SK-N-SH (cell line): ENCODE data around the gene STEAP2. TPM values are rescaled to one million over a fixed set of nuclear protein-coding genes. Genes with fewer than 3 reads are reported as not detected.

Experiments
- CTCF ChIA-PET: fragments of 300-600, 350-600 bp; formaldehyde crosslinking; extraction: SDS; loops from one replicate; lab custom pipeline; 2021; lab: Yijun Ruan, JAX
- POLR2A ChIA-PET: fragments of 350-600 bp; sonication (Branson Sonifier 250); formaldehyde crosslinking; extraction: SDS; loops from one replicate; lab custom pipeline; 2020; ENCODE audit warnings: antibody characterized with exemption, inconsistent platforms; lab: Yijun Ruan, JAX
- DNase-seq: peaks from one replicate; pipeline ENCODE4 v3.0.0; 2012
- H2AFZ ChIP-seq: fragments of 200-600 bp; sonication (generic); 2 replicates; pipeline ENCODE4 v1.8.1; 2016; ENCODE audit warnings: antibody characterized with exemption, mild to moderate bottlenecking, low read depth
- H3F3A ChIP-seq: fragments of 200-600 bp; sonication (generic); replicated peaks from 2 replicates; pipeline ENCODE3; 2016; ENCODE audit warnings: antibody characterized with exemption, mild to moderate bottlenecking; ENCODE audit not compliant: insufficient read depth
- H3K27ac ChIP-seq, 2 experiments: fragments of 200-500 bp in 1 of 2; fragments of 200-600 bp in 1 of 2; sonication (Bioruptor generic) in 1 of 2; sonication (generic), shearing (Covaris generic) in 1 of 2; 2 replicates each; pipeline versions ENCODE4 v1.5.1 to v1.6.1; 2014 to 2016; ENCODE audit warnings: low read depth in 2 of 2, inconsistent platforms in 1 of 2, low read length in 1 of 2, mild to moderate bottlenecking in 1 of 2, mixed read lengths in 1 of 2
- H3K27me3 ChIP-seq: fragments of 200-600 bp; sonication (generic), shearing (Covaris generic); 2 replicates; pipeline ENCODE4 v1.6.1; 2016; ENCODE audit warnings: mixed run types; ENCODE audit not compliant: insufficient read depth
- H3K36me3 ChIP-seq, 2 experiments: fragments of 200-500 bp in 1 of 2; fragments of 200-600 bp in 1 of 2; sonication (Bioruptor generic) in 1 of 2; sonication (generic) in 1 of 2; replicated peaks in 1 of 2; 2 replicates each; pipeline versions ENCODE3 to v1.5.1; 2014 to 2016; ENCODE audit warnings: low read length in 1 of 2, mild to moderate bottlenecking in 1 of 2; ENCODE audit not compliant: insufficient read depth in 2 of 2, control insufficient read depth in 1 of 2
- H3K4me1 ChIP-seq, 2 experiments: fragments of 200-500 bp in 1 of 2; fragments of 200-600 bp in 1 of 2; sonication (Bioruptor generic) in 1 of 2; sonication (generic), shearing (Covaris generic) in 1 of 2; 2 replicates each; pipeline versions ENCODE4 v1.5.1 to v1.6.1; 2014 to 2016; ENCODE audit warnings: low read depth in 1 of 2, low read length in 1 of 2, mixed run types in 1 of 2; ENCODE audit not compliant: insufficient read depth in 2 of 2, control insufficient read depth in 1 of 2
- H3K4me2 ChIP-seq: fragments of 200-600 bp; sonication (generic), shearing (Covaris generic); 2 replicates; pipeline ENCODE4 v1.6.1; 2017; ENCODE audit warnings: mixed run types
- H3K4me3 ChIP-seq, 2 experiments: fragments of 200-500 bp in 1 of 2; fragments of 200-600 bp in 1 of 2; sonication (Bioruptor generic) in 1 of 2; sonication (generic), shearing (Covaris generic) in 1 of 2; 2 replicates each; pipeline versions ENCODE4 v1.5.1 to v1.8.1; 2014 to 2016; ENCODE audit warnings: low read depth in 2 of 2, inconsistent platforms in 1 of 2, low read length in 1 of 2, mild to moderate bottlenecking in 1 of 2, mixed read lengths in 1 of 2, moderate library complexity in 1 of 2
- H3K79me2 ChIP-seq: fragments of 200-600 bp; sonication (generic); 2 replicates; pipeline ENCODE4 v1.8.1; 2017; ENCODE audit warnings: mild to moderate bottlenecking; ENCODE audit not compliant: insufficient read depth
- H3K9ac ChIP-seq: fragments of 200-600 bp; sonication (generic); 2 replicates; pipeline ENCODE4 v1.6.1; 2017; ENCODE audit warnings: mixed run types
- H3K9me2 ChIP-seq: fragments of 200-600 bp; sonication (generic); 2 replicates; pipeline ENCODE4 v1.6.1; 2017; ENCODE audit warnings: mixed run types
- H3K9me3 ChIP-seq: fragments of 200-600 bp; sonication (generic); 2 replicates; pipeline ENCODE4 v1.6.1; 2017; ENCODE audit warnings: mixed run types, mild to moderate bottlenecking, moderate library complexity
- H4K20me1 ChIP-seq: fragments of 200-600 bp; sonication (generic); 2 replicates; pipeline ENCODE4 v1.6.1; 2017; ENCODE audit warnings: mild to moderate bottlenecking, mixed run types; ENCODE audit not compliant: insufficient read depth
- ELF1 ChIP-seq: IDR thresholded peaks from 2 replicates; pipeline ENCODE4 v1.4.0; 2012
- EP300 ChIP-seq, 2 experiments: IDR thresholded peaks; 2 replicates each; pipeline versions ENCODE4 v1.4.0 to v1.6.1; 2012; ENCODE audit warnings: borderline replicate concordance in 1 of 2, low read depth in 1 of 2, low read length in 1 of 2
- FOXJ3 ChIP-seq: sonication (generic); formaldehyde crosslinking; IDR thresholded peaks from 2 replicates; pipeline ENCODE4 v1.5.1; 2020; ENCODE audit warnings: mild to moderate bottlenecking, missing genetic modification reagents
- GABPA ChIP-seq: IDR thresholded peaks from 2 replicates; pipeline ENCODE4 v1.4.0; 2012; ENCODE audit warnings: low read depth, mild to moderate bottlenecking
- GATA2 ChIP-seq: sonication (generic); formaldehyde crosslinking; IDR thresholded peaks from 2 replicates; pipeline ENCODE4 v1.5.0; 2020; ENCODE audit warnings: mild to moderate bottlenecking, missing genetic modification reagents
- IRF3 ChIP-seq: fragments of 150-350 bp; IDR thresholded peaks from 2 replicates; pipeline ENCODE4 v1.6.1; 2016; ENCODE audit warnings: mild to moderate bottlenecking, low read depth, low read length
- JUND ChIP-seq: IDR thresholded peaks from 2 replicates; pipeline ENCODE4 v1.4.0; 2012
- MAX ChIP-seq: IDR thresholded peaks from 2 replicates; pipeline ENCODE4 v1.4.0; 2012; ENCODE audit warnings: low read depth
- NFIC ChIP-seq: IDR thresholded peaks from 2 replicates; pipeline ENCODE4 v1.4.0; 2012; ENCODE audit warnings: borderline replicate concordance
- NRF1 ChIP-seq: IDR thresholded peaks from 2 replicates; pipeline ENCODE4 v1.6.1; 2012; ENCODE audit warnings: low read depth, mild to moderate bottlenecking, low read length
- PBX3 ChIP-seq: IDR thresholded peaks from 2 replicates; pipeline ENCODE4; 2012
- POLR2AphosphoS5 ChIP-seq: IDR thresholded peaks from 2 replicates; pipeline ENCODE4 v1.6.1; 2012; ENCODE audit warnings: low read depth, low read length
- RAD21 ChIP-seq: IDR thresholded peaks from 2 replicates; pipeline ENCODE4 v1.6.1; 2012; ENCODE audit warnings: mild to moderate bottlenecking, low read length
- RXRA ChIP-seq: IDR thresholded peaks from 2 replicates; pipeline ENCODE4 v1.4.0; 2012; ENCODE audit warnings: low read depth, mild to moderate bottlenecking, borderline replicate concordance
- TAF1 ChIP-seq: IDR thresholded peaks from 2 replicates; pipeline ENCODE4 v1.6.1; 2012; ENCODE audit warnings: low read depth, mild to moderate bottlenecking, low read length, moderate library complexity, borderline replicate concordance
- TCF12 ChIP-seq: IDR thresholded peaks from 2 replicates; pipeline ENCODE4 v1.4.0; 2012
- TEAD4 ChIP-seq: IDR thresholded peaks from 2 replicates; pipeline ENCODE4 v1.4.0; 2012; ENCODE audit warnings: mild to moderate bottlenecking, borderline replicate concordance; ENCODE audit not compliant: insufficient read depth
- USF2 ChIP-seq: fragments of 150-350 bp; IDR thresholded peaks from 2 replicates; pipeline ENCODE4 v1.6.1; 2017; ENCODE audit warnings: antibody characterized with exemption, low read length, low read depth, borderline replicate concordance
- ZBTB33 ChIP-seq: IDR thresholded peaks from 2 replicates; pipeline ENCODE4 v1.4.0; 2012; ENCODE audit warnings: low read depth, borderline replicate concordance
- WGBS: methylation state at CpG from one replicate; pipeline ENCODE4 v1.1.6; 2017; ENCODE audit warnings: low lambda C conversion rate; 5-methylcytosine and 5-hydroxymethylcytosine counted together
- polyA plus RNA-seq, 3 experiments: library from polyadenylated mRNA; depleted of rRNA; stranded (reverse); fragments of >200 nt; gene quantifications; 2 replicates each; pipeline ENCODE4 v1.2.3, GENCODE V29; 2012

The STEAP2 gene
- polyA plus RNA-seq, 1 of the 3 experiments (the other 2 are of a cell fraction): 6.6 TPM

GRCh38 chr7:90180011-90180585 lies 31.4 kb upstream of the STEAP2 start:
- H3K36me3 ChIP-seq: no peaks in the 10 kb centered on the region
- ChIA-PET POLR2A (no interaction called here), CTCF (interaction anchor here (1.4 kb wide), 1 partner anchor 248 kb away, joined by 3 read pairs; no protein-coding TSS in a partner anchor)
- H3K9me3 ChIP-seq: no peaks in the 10 kb centered on the region
- peak overlapping the region; percentile 64 to 73; a peak in 3 of 4 replicates for H3K27ac ChIP-seq
- H3K79me2 ChIP-seq: no peaks in the 10 kb centered on the region
- H4K20me1 ChIP-seq: no peaks in the 10 kb centered on the region
- no peaks in the 10 kb centered on the region for H3K9me2 ChIP-seq
- H3K4me1 ChIP-seq: peaks cover 2 to 16% of the 10 kb centered on the region in 2 experiments; a peak in 2 of 4 replicates
- peak overlapping the region; percentile 78 for H2AFZ ChIP-seq
- 35% methylated on average over 1 of the region's 1 CpG for WGBS
- H3F3A ChIP-seq: peaks cover 28% of the 10 kb centered on the region
- peak overlapping the region; percentile 16; the same call in 1 of the 2 replicates for H3K9ac ChIP-seq
- TF ChIP-seq POLR2AphosphoS5: peak; percentile 14; the same call in 1 of the 2 replicates
- peak; percentile 68 for TF ChIP-seq NFIC
- peak; percentile 49 for TF ChIP-seq TCF12
- no peak for TF ChIP-seq GATA2 (CRISPR knock-in tag)
- TF ChIP-seq TEAD4: peak; percentile 23; the same call in 1 of the 2 replicates
- no peak for TF ChIP-seq IRF3
- no peak for TF ChIP-seq FOXJ3
- peak in 1 of 2 experiments; percentile 10; a peak in 1 of 4 replicates for TF ChIP-seq EP300 (IDR thresholded peaks at IDR 0.05; ENCODE audit: borderline replicate concordance in 1 of 2, low read depth in 1 of 2, low read length in 1 of 2)
- peak; percentile 48 for TF ChIP-seq PBX3
- peak; percentile 35; the same call in 1 of the 2 replicates for TF ChIP-seq JUND
- 0 out of 2 replicates have a peak, but pooled peaks have one; percentile 17 for TF ChIP-seq RXRA
- TF ChIP-seq ELF1: 0 out of 2 replicates have a peak, but pooled peaks have one; percentile 2
- H3K27me3 ChIP-seq: no peaks in the 10 kb centered on the region
- H3K4me3 ChIP-seq: no peak overlapping the region
- no peak for DNase-seq
- H3K4me2 ChIP-seq: peak overlapping the region; percentile 58

GRCh38 chr7:90180649-90181048 lies 30.9 kb upstream of the STEAP2 start:
- Histone ChIP-seq H3K9me2 (no peaks in the 10 kb centered on the region), H3K4me3 (no peak overlapping the region), H3F3A (peaks cover 28% of the 10 kb centered on the region), H3K4me2 (peak overlapping the region; percentile 58), H3K27ac (peak overlapping the region; percentile 36 to 73; a peak in 3 of 4 replicates), H4K20me1 (no peaks in the 10 kb centered on the region), H3K9me3 (no peaks in the 10 kb centered on the region), H3K79me2 (no peaks in the 10 kb centered on the region), H2AFZ (peak overlapping the region; percentile 78; the same call in 1 of the 2 replicates), H3K36me3 (no peaks in the 10 kb centered on the region), H3K27me3 (no peaks in the 10 kb centered on the region), H3K9ac (no peak overlapping the region), H3K4me1 (peaks cover 2 to 16% of the 10 kb centered on the region in 2 experiments; a peak in 2 of 4 replicates)
- ChIA-PET POLR2A (no interaction called here), CTCF (interaction anchor here (1.4 kb wide), 1 partner anchor 247 kb away, joined by 3 read pairs; no protein-coding TSS in a partner anchor)
- TF ChIP-seq USF2 (no peak), RAD21 (no peak), RXRA (no peak), MAX (no peak), NRF1 (no peak), ELF1 (no peak), GABPA (no peak), TCF12 (no peak), ZBTB33 (no peak), GATA2 (CRISPR knock-in tag) (no peak), TEAD4 (no peak), EP300 (IDR thresholded peaks at IDR 0.05; ENCODE audit: borderline replicate concordance in 1 of 2, low read depth in 1 of 2, low read length in 1 of 2) (no peak), TAF1 (no peak)
- no peak for DNase-seq
